ENCODE measurements around the gene MTHFD2. TPM values are rescaled to one million over a fixed set of nuclear protein-coding genes. Genes with fewer than 3 reads are reported as not detected.

Gene MTHFD2
- total and polyA plus RNA-seq, 2 of the 8 experiments (the other 6 are each of a cell fraction or from before 2014, with no cell fraction given), result 99.5 to 291 TPM

DNA sequence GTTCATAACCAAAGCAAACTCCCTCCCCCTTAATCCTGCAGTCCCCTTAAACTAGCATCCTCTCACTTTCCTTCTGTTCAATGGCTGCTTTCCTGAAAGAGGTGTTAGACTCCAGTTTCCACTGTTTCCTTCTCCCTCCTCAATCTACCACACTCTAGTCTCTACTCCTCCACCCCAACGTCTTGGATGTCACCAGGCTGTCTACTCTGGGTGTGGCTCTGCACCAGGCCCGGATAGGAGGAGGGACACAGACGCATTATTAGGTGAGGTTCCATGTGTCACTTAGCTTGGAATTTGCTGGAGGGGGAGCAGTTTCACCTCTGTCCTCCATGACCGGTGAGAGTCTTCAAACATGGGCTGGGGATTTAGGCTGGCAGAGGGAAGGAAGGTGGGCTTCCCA, 61.3 kb downstream of the MTHFD2 start:
- no peak overlapping the region for H4K5ac ChIP-seq (ENCODE audit: insufficient read length, low read depth, low read length)
- H2BK15ac ChIP-seq (ENCODE audit: low read length), result 0 out of 2 replicates have a peak overlapping the region, but pooled peaks have one; percentile 5
- no peak overlapping the region for H3K4me3 ChIP-seq (ENCODE audit: extremely low read depth in 1 of 4, insufficient read depth in 2 of 4, low read depth in 3 of 4, low read length in 4 of 4)
- FAIRE-seq, result no peak
- H3K4me1 ChIP-seq (replicated peaks in 1 of 4; ENCODE audit: control insufficient read depth in 3 of 4, insufficient read depth in 4 of 4, low read length in 3 of 4), result peaks cover 0 to 4% (median 1%) of the 10 kb centered on the region in 4 experiments; a peak in 2 of 7 replicates
- H3K56ac ChIP-seq (replicated peaks; ENCODE audit: insufficient read length, low read depth, low read length), result no peak overlapping the region
- no peak overlapping the region for H2BK120ac ChIP-seq (replicated peaks; ENCODE audit: low read depth, low read length)
- H3K4ac ChIP-seq (replicated peaks; ENCODE audit: insufficient read length, low read depth, low read length), result no peak overlapping the region
- no peaks in the 10 kb centered on the region for H3K79me1 ChIP-seq (ENCODE audit: low read depth, low read length)
- no peak overlapping the region for H3K14ac ChIP-seq (ENCODE audit: insufficient read length)
- no peak overlapping the region for H2BK5ac ChIP-seq (ENCODE audit: low read depth, low read length)
- no peak overlapping the region for H2BK20ac ChIP-seq (ENCODE audit: low read length)
- no peak overlapping the region for H3K18ac ChIP-seq (ENCODE audit: extremely low read depth, low read length)
- H3K27ac ChIP-seq (ENCODE audit: low read depth, low read length), result no peak overlapping the region
- no peak overlapping the region for H3K9ac ChIP-seq (replicated peaks in 1 of 4; ENCODE audit: extremely low read depth in 1 of 4, low read depth in 3 of 4, low read length in 3 of 4)
- 79% methylated on average over 4 of the region's 4 CpGs; no CpG with 5 or more reads in 1 of the 2 experiments for WGBS, 2 experiments (ENCODE audit: extremely low coverage in 1 of 2, insufficient coverage in 1 of 2, insufficient read length in 1 of 2, insufficient replicate concordance in 2 of 2, low coverage in 1 of 2, low lambda C conversion rate in 2 of 2, missing lambda C conversion rate in 1 of 2)
- no peak overlapping the region for H3K23ac ChIP-seq (ENCODE audit: insufficient read length)
- no peak for DNase-seq (ENCODE audit: low read depth in 1 of 2, low spot score in 2 of 2)
- H2AK5ac ChIP-seq (ENCODE audit: low read depth, low read length), result no peak overlapping the region
- H3K9me3 ChIP-seq (ENCODE audit: insufficient read depth in 2 of 2, low read depth in 1 of 2, low read length in 1 of 2), result no peaks in the 10 kb centered on the region
- no peaks in the 10 kb centered on the region for H3K23me2 ChIP-seq (ENCODE audit: low read depth, low read length)
- H3K36me3 ChIP-seq (ENCODE audit: control insufficient read depth in 2 of 4, insufficient read depth in 4 of 4, low read length in 3 of 4), result no peaks in the 10 kb centered on the region
- no peaks in the 10 kb centered on the region for H3K79me2 ChIP-seq (ENCODE audit: control insufficient read depth in 1 of 2, insufficient read depth in 2 of 2, low read length in 2 of 2)
- H4K20me1 ChIP-seq (replicated peaks in 1 of 2; ENCODE audit: control insufficient read depth in 1 of 2, insufficient read depth in 2 of 2, low read length in 2 of 2), result no peaks in the 10 kb centered on the region
- H3K27me3 ChIP-seq (replicated peaks in 1 of 4; ENCODE audit: control insufficient read depth in 3 of 4, extremely low read depth in 1 of 4, insufficient read depth in 3 of 4, low read length in 3 of 4), result no peaks in the 10 kb centered on the region
- ChIA-PET CTCF (ENCODE audit: partially characterized antibody) (interaction anchor here (0.7 to 6.0 kb wide), 6 partner anchors 9 to 131 kb away, joined by 3 to 50 read pairs (median 8); no protein-coding TSS in a partner anchor), POLR2A (ENCODE audit: partially characterized antibody) (interaction anchor here (1.8 to 2.6 kb wide), 2 partner anchors 60 to 131 kb away, joined by 6 to 12 read pairs; partner anchors contain the start of gene MTHFD2)
- H4K8ac ChIP-seq (ENCODE audit: extremely low read depth, insufficient read depth, low read length), result no peak overlapping the region
- no peak overlapping the region for H2AFZ ChIP-seq (ENCODE audit: low read length)
- no peak overlapping the region for H3K4me2 ChIP-seq (ENCODE audit: insufficient read depth in 1 of 2, low read depth in 2 of 2, low read length in 2 of 2)
- no peak overlapping the region for H2BK12ac ChIP-seq (ENCODE audit: low read depth, low read length)
- no peak overlapping the region for H4K91ac ChIP-seq (replicated peaks; ENCODE audit: insufficient read length, low read length)
- TF ChIP-seq CHD1 (IDR thresholded peaks at IDR 0.05; ENCODE audit: low read depth, low read length) (no peak), CBX5 (IDR thresholded peaks at IDR 0.05; ENCODE audit: low read depth, low read length) (no peak), SIN3A (conservative IDR thresholded peaks at IDR 0.05 in 1 of 2, IDR thresholded peaks at IDR 0.05 in 1 of 2; ENCODE audit: low read depth in 1 of 2, low read length in 2 of 2) (no peak), RFX5 (IDR thresholded peaks at IDR 0.05; ENCODE audit: borderline replicate concordance, low read depth, low read length) (no peak), RAD21 (IDR thresholded peaks at IDR 0.05 in 1 of 2, conservative IDR thresholded peaks at IDR 0.05 in 1 of 2; ENCODE audit: low read depth in 2 of 2, low read length in 2 of 2) (no peak), POU5F1 (IDR thresholded peaks at IDR 0.05; ENCODE audit: low read depth, low read length) (no peak), KDM1A (IDR thresholded peaks at IDR 0.05; ENCODE audit: borderline replicate concordance, low read length) (no peak), TEAD4 (IDR thresholded peaks at IDR 0.05; ENCODE audit: low read depth, low read length) (no peak), SIX5 (IDR thresholded peaks at IDR 0.05; ENCODE audit: low read depth, low read length) (no peak), BRCA1 (IDR thresholded peaks at IDR 0.05; ENCODE audit: low read depth, low read length) (no peak), HDAC2 (IDR thresholded peaks at IDR 0.05; ENCODE audit: borderline replicate concordance in 1 of 2, low read depth in 2 of 2, low read length in 2 of 2) (no peak), TBP (IDR thresholded peaks at IDR 0.05; ENCODE audit: low read depth, low read length) (no peak)
- TF ChIP-seq, protein P1, sequence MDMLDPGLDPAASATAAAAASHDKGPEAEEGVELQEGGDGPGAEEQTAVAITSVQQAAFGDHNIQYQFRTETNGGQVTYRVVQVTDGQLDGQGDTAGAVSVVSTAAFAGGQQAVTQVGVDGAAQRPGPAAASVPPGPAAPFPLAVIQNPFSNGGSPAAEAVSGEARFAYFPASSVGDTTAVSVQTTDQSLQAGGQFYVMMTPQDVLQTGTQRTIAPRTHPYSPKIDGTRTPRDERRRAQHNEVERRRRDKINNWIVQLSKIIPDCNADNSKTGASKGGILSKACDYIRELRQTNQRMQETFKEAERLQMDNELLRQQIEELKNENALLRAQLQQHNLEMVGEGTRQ (IDR thresholded peaks at IDR 0.05; ENCODE audit: low read length), result no peak
